ENCODE data around the gene SOCS6. TPM values are rescaled to one million over a fixed set of nuclear protein-coding genes. Genes with fewer than 3 reads are reported as not detected.

Gene SOCS6
- total RNA-seq, 2 donors from 2014 or later = 34.2 to 54.8 TPM

DNA sequence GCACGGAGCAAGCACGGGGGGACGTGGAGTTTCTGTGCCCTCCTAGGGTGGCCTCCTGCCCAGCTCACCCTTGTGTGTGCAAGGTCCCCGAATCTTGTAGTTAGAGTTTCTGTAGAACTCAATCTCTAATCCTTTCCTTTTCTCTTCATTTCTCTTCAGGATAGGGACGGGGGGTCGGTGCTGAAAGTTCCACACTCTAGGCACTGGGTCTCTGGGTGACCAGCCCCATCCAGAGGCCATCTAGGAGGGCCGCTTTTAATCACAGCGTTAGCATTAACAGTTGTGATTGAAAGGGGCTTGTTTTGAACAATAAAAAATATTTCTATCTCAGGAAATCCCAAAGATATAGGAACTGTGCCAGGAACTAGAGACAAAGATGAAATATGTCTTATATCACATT, 10.5 kb downstream of the SOCS6 start:
- intact Hi-C loops (cut with DNase I) = no loop called here
- Histone ChIP-seq H3K36me3 (no peaks in the 10 kb centered on the region), H3K4me3 (no peak overlapping the region), H3K27ac (no peak overlapping the region), H3K27me3 (no peaks in the 10 kb centered on the region), H3K9me3 (no peaks in the 10 kb centered on the region), H3K4me1 (no peaks in the 10 kb centered on the region), H3K9ac (ENCODE audit: low read depth in 2 of 2, low read length in 2 of 2) (no peak overlapping the region)
- no peak for DNase-seq
- TF ChIP-seq, protein P1, sequence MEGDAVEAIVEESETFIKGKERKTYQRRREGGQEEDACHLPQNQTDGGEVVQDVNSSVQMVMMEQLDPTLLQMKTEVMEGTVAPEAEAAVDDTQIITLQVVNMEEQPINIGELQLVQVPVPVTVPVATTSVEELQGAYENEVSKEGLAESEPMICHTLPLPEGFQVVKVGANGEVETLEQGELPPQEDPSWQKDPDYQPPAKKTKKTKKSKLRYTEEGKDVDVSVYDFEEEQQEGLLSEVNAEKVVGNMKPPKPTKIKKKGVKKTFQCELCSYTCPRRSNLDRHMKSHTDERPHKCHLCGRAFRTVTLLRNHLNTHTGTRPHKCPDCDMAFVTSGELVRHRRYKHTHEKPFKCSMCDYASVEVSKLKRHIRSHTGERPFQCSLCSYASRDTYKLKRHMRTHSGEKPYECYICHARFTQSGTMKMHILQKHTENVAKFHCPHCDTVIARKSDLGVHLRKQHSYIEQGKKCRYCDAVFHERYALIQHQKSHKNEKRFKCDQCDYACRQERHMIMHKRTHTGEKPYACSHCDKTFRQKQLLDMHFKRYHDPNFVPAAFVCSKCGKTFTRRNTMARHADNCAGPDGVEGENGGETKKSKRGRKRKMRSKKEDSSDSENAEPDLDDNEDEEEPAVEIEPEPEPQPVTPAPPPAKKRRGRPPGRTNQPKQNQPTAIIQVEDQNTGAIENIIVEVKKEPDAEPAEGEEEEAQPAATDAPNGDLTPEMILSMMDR (IDR thresholded peaks at IDR 0.05) = no peak

- H3K9ac ChIP-seq (ENCODE audit: low read depth in 2 of 2, low read length in 2 of 2) = no peak overlapping the region
- H3K4me3 ChIP-seq = no peak overlapping the region
- H3K36me3 ChIP-seq = no peaks in the 10 kb centered on the region
- DNase-seq = no peak
- no peaks in the 10 kb centered on the region for H3K27me3 ChIP-seq
- intact Hi-C loops (cut with DNase I) = no loop called here
- TF ChIP-seq, protein P1 (IDR thresholded peaks at IDR 0.05) = no peak
- no peaks in the 10 kb centered on the region for H3K9me3 ChIP-seq
- no peak overlapping the region for H3K27ac ChIP-seq
- H3K4me1 ChIP-seq = no peaks in the 10 kb centered on the region
Measured at GRCh38 chr18:70301667-70302066, 12.8 kb downstream of the SOCS6 start.

- no peak overlapping the region for H3K9ac ChIP-seq (ENCODE audit: low read depth in 2 of 2, low read length in 2 of 2)
- H3K4me1 ChIP-seq = peaks cover 4% of the 10 kb centered on the region
- TF ChIP-seq, protein P1 (IDR thresholded peaks at IDR 0.05) = no peak
- no peak for DNase-seq
- H3K27ac ChIP-seq = no peak overlapping the region
- no peaks in the 10 kb centered on the region for H3K36me3 ChIP-seq
- H3K27me3 ChIP-seq = no peaks in the 10 kb centered on the region
- no peaks in the 10 kb centered on the region for H3K9me3 ChIP-seq
- intact Hi-C loops (cut with DNase I) = no loop called here
- H3K4me3 ChIP-seq = no peak overlapping the region
Measured at GRCh38 chr18:70308555-70309294, 19.9 kb downstream of the SOCS6 start.

GRCh38 chr18:70310560-70311320, 21.9 kb downstream of the SOCS6 start:
- TF ChIP-seq, protein P1 (IDR thresholded peaks at IDR 0.05) = no peak
- Histone ChIP-seq H3K4me1 (peaks cover 4% of the 10 kb centered on the region), H3K27ac (peak overlapping the region; percentile 4)

DNA sequence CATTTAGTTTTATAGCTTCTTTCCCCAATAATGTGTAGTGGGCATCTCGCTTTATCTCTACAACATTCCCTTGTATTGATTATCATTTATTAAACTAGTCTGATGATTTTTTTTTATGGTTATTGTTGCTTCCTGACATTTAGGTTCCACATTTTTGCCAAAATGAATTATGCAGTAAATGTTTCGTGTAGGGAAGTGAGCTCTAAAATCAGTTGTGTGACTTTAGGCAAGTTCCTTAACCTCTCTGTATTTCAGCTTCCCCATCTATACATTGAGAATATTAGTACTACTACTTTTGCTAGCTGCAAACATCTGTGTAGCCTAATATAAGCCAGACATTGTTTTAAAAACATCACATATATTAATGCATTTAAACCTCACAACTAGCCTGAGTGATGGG, 22.9 kb downstream of the SOCS6 start:
- intact Hi-C loops (cut with DNase I) = no loop called here
- DNase-seq = no peak
- no peaks in the 10 kb centered on the region for H3K36me3 ChIP-seq
- H3K4me1 ChIP-seq = peaks cover 4% of the 10 kb centered on the region
- no peaks in the 10 kb centered on the region for H3K27me3 ChIP-seq
- TF ChIP-seq, protein P1 (IDR thresholded peaks at IDR 0.05) = no peak
- peak overlapping the region in 1 of 2 donors; percentile 36 for H3K9ac ChIP-seq (ENCODE audit: low read depth in 2 of 2, low read length in 2 of 2)
- no peaks in the 10 kb centered on the region for H3K9me3 ChIP-seq
- no peak overlapping the region for H3K27ac ChIP-seq
- H3K4me3 ChIP-seq = no peak overlapping the region

More at GRCh38 chr18:70310560-70311320, 21.9 kb downstream of the SOCS6 start:
- peak overlapping the region in 1 of 2 donors; percentile 36 for H3K9ac ChIP-seq (ENCODE audit: low read depth in 2 of 2, low read length in 2 of 2)
- no peaks in the 10 kb centered on the region for H3K36me3 ChIP-seq
- H3K27me3 ChIP-seq = no peaks in the 10 kb centered on the region
- no peak overlapping the region for H3K4me3 ChIP-seq
- H3K9me3 ChIP-seq = no peaks in the 10 kb centered on the region
- peak; percentile 17 for DNase-seq
- intact Hi-C loops (cut with DNase I) = no loop called here

Data from colonic mucosa (tissue), 4 donors.